Stimulated activated naive CD8-positive, alpha-beta T cell treated with anti-CD3 and anti-CD28 coated beads, Interleukin-15, Interleukin-2, amounts not matched to agents 100 U/mL and 50 U/mL, for 24 hours (primary cell): Measurements from ENCODE around the gene DUXA.
A peak's percentile ranks its signal among the peaks of the same experiment; 100 is the strongest.
"Not testable (repeated sequence)": the region's sequence is repeated elsewhere in the genome, so short reads cannot be mapped to it uniquely, and the experiment has no call there.

ENCODE experiments used
- ATAC-seq: fragments of 150-1000 bp; cut with Tn5 transposase; one replicate; pipeline ENCODE4 v1.10.0; 2021
- DNase-seq: peaks from one replicate; pipeline ENCODE4 v3.0.0; 2021

The DUXA gene

DNA sequence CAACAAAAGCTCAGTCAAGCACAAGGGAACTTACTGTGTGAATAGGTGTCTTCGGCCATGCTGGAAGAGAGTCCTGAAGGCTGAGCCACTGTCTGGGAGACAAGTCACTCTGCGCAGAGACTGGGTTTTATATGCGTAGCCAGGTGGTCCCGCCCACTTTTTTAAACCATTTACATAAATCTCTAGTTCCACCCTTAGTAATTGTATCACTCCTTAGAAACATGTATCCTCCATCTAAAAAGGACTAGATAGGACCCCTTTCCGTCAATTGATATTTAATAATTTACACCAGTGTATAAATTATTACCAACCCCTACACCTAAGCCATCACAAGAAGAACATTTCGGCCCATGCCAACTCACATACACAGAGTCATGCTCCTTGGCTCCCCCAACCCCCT, at the start of gene DUXA:
Gene DUXA (minus strand): TSS at position 101 of the 400 bp plus-strand sequence. CDS start 42 bp downstream, at position 59.
- ATAC-seq: no peak
- no peak for DNase-seq

DNA sequence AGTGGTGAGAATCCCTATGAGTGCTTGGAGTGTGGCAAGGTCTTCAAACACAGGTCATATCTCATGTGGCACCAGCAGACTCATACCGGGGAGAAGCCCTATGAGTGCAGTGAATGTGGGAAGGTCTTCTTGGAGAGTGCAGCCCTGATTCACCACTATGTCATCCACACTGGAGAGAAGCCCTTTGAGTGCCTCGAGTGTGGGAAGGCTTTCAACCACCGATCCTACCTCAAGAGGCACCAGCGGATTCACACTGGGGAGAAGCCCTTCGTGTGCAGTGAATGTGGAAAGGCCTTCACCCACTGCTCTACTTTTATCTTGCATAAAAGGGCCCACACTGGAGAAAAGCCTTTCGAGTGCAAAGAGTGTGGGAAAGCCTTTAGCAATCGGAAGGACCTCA, 44.8 kb upstream of the DUXA start:
- DNase-seq (no peak), ATAC-seq (no peak)

DNA sequence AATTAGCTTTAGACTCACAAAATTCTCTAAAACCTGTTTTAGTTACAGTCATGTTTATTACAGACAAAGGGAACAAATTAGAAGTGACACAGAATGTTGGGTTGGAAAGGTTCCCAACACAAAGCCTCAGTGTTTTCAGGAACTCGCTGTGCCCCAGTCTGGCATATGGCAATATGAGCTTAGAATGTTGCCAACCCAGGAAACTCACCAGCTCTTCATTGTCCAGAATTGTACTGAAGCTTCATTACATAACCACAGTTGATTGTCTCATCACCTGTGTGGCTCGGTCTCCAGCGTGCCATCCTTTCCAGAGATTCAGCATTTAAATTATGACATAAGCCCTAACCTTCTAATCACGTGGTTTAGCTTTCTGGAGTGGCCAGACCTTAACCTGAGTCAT, 43.1 kb upstream of the DUXA start:
- no peak for ATAC-seq
- no peak for DNase-seq

DNA sequence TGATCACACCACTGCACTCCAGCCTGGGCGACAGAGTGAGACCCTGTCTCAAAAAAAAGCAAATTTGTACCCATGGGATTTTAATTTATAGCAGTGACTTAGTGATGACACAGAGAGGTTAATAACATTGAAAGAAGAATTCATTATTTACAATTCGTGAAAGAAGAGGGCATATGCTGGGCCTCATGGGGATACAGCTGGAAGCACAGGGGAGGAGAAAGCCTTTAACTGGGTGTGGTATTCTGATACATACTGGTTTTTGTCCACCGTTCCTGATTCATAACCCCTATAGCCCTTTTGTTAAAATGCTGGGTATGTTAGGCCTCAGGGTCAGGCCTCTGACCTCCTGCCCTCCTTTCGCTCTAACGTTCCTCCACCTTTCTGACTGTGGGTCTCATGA, 34.9 kb upstream of the DUXA start:
- DNase-seq: no peak
- ATAC-seq: no peak

DNA sequence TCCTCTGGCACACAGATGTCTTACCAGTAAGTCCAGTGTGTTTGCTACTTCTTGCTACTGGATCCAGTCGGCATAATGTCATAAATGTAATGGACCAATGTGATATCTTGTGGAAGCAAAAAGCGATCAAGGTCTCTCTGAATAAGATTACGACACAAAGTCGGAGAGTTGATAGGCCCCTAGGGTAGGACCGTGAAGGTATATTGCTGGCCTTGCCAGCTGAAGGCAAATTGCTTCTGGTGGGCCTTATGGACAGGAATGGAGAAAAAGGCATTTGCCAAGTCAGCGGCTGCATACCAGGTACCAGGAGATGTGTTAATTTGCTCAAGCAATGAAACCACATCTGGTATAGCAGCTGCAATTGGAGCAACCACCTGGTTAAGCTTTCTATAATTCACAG, 30.6 kb upstream of the DUXA start:
- DNase-seq, ATAC-seq: not testable (repeated sequence)

DNA sequence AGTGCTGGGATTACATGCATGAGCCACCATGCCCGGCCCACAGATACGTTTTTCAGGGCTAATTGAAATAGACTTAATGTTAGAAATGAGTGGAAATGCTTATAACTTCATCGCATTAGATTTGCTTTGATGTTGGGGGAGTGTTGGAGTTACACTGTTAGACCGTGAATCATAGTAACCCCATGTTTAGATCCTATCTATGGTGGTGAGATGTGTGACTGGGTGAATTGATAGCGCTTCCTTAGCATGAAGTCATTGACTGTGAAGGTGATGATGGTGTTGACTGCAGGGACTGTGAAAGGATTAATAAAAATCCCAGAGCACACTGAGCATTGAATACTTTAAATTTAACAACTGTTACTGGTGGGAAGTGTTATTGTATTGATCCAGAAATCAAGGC, 25.7 kb upstream of the DUXA start:
- DNase-seq (no peak), ATAC-seq (peak; percentile 37)

DNA sequence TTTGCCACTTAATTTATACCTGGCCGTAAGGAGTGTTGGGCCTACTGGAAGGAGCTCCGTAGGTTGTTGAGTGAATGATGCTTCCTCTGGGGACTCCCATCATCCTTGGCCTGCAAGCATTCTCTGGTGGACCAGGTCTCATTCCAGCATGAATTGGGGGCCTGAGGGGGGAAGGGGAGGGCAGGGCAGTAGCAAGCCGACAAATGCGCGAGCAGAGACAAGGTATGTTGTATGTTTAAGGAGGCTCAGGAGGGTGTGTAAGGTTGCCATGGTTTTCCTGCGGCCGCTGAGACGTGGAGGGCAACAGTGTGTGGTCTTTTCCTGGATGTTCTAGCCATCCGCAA, 24.8 kb upstream of the DUXA start:
- DNase-seq: no peak
- no peak for ATAC-seq

DNA sequence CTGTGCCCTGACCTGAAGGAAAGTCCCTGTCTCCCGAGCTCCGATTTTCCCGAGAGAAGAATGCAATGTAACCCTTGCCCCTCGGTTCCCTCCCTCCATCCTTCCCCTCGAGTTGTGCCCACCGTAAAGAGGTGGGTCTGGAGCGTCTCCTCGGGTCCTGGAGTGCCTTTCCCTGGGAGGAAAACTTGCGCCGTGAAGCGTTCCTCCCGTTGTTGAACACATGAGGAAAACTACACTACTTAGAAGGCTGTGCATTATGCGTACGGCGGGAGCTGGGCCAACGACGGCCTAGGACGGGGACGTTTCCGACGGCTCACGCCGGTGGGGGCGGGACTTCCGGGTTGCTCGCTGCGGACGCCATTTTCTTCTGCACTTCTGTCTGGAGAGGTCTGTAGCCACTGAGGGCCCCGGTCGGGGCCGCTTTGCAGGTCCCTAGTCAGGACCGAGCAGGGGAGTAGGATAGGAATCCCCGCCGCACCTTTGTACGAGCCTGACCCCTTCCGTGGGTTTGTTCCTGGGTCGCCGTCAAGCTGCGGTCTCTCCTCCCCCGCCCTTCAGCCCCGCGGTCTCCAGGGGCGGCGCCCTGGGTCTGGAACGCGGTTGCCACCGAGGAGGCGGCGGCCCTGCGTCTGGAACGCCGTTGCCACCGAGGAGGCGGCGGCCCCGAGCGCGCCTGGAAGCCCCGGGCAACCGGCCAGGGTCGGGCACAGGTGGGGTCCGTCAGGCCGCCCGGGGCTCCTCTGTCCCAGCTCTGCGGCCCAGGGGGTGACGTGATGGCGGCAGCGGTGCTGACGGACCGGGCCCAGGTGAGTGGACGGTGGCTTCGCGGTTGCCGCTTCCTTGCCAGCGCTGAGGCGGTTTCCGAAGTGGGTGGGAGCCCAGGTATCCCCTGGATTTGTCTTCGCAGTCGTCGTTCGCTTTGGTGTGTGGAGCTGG, 24.1 kb upstream of the DUXA start, which contains the start of gene ZNF264:
Gene ZNF264 (plus strand): TSS at position 360 of the 936 bp plus-strand sequence. CDS start 414 bp downstream, at position 774.
- ATAC-seq (peak; percentile 97), DNase-seq (peak; percentile 92)

DNA sequence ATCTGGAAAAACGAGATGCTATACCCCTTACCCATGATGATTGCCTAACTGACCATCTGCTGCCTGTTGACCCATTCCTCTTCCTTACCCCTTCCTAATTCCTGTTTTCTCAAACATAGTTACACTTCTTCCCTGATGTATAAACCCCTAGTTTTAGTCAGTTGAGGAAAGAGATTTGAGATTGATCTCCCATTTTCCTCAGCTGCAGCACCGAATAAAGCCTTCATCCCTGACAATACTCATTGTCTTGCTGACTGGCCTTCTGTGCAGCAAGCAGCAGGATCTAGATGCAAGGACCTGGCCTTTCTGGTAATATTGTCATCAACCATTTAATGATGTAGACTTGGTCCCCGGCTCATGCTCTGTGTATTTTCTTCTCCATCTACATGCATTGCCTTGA, 23.0 kb upstream of the DUXA start:
- no peak for ATAC-seq
- DNase-seq: no peak

DNA sequence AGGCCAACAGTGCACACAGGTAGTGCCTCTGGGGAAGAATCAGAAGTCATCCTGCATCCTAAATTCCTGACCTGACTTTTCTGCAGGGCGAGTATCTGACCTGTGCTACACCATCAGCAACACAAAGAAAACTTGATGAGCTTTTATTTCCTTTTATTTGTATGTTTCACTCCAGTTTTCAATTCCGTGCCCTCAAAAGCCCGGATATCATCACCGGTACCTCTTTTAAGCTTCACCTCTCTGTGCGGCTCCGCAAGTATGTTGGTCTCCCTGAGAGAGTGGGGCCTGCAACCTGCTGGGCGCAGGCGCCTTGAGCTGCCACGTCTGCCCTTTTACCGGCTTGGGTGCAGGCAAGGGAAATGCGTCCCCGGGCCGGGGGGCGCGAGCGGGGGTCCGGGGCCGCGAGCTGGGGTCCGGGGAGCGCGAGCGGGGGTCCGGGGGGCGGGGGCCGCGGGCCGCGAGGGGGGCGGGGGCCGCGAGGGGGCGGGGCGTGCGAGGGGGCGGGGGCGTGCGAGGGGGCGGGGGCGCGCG, 4.3 kb upstream of the DUXA start:
- DNase-seq: peak; percentile 10
- ATAC-seq: no peak

DNA sequence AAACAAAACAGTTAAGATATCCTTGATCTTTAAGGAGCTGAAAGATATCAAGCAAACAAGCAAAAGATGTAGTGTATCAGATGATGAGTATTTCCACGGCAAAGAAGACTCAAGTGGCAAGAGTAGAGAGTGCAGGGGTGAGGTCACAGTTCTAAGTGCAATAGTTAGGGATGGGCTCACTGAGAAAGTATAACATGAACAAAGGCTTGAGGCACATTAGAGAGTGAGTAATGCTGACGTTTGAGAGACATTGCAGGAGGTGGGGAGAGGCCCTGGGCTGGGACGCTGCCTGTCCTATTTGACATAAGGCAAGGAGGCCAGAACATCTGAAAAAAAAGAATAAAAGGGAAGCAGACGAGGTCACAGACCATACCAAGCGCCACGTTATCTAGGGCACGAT, 1.4 kb downstream of the DUXA start:
- no peak for DNase-seq
- ATAC-seq: no peak

DNA sequence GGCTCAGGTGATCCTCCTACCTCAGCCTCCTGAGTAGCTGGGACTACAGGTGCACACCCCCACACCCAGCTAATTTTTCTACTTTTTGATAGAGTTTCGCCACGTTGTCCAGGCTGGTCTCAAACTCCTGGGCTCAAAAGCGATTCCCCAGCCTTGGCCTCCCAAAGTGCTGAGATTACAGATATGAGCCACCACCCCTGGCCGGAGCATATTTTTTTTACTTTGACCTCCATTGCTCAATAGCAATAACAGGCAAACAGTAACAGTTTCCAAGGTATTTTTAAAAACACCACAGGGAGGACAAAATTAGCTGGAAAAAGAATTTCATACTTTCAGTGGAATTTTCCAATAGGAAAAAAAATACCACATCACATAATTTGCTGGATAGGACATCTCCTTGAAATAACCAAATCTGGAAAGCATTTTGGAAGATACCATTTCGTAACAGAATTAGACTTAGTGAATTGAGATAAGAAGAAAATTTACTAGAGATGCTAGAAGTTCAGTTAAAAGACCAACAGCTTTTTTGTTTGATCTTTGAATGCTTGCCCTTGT, 5.2 kb downstream of the DUXA start:
- ATAC-seq (no peak), DNase-seq (no peak)

DNA sequence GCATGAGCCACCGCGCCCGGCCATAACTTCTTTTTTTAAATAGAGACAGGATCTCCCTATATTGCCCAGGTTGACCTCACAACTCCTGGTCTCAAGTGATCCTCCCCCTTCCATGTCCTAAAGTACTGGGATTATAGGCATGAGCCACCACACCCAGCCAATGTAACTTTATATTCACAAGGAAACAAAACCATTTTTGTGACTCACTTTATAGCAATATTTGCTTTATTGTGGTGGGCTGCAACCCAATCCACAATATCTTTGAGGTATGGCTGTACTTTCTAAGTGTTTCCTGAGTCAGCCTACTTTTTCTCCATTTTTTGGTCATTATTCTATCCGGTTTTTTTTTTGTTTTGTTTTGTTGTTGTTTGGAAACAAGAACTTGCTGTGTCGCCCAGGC, 14.4 kb downstream of the DUXA start:
- DNase-seq (no peak), ATAC-seq (no peak)

DNA sequence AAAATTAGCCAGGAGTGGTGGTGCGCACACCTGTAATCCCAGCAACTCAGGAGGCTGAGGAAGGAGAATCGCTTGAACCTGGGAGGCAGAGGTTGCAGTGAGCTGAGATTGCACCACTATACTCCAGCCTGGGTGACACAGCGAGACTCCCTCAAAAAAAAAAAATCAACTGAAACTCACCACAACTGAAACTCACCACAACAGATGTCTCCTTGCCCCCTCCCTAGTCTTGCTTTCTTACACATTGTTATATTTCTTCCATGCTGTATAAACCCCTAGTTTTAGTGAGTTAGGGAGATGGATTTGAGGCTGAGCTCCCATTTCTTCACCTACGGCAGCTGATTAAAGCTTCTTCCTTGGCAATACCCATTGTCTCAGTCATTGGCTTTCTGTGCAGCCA, 25.6 kb downstream of the DUXA start:
- no peak for ATAC-seq

DNA sequence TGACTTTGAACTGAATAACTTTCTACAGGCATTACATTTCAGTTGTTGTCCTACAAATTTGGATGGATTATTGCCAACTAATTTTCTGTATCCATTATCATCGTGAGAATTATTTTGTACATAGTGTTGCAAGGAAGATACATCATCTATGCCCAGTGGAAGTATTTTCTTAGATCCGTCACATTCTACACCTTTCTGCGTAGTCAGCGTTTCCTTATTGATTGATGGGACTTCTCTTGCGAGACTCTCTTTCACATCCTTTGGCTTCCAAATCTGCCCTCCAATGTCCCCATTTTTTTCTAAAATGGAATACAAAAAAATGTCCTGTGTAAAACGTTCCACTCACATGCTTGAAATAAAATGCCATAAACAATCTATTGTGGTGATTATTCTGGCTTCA, 31.5 kb downstream of the DUXA start:
- DNase-seq: no peak
- ATAC-seq: no peak

More for the DNA sequence above, 25.6 kb downstream of the DUXA start:
- DNase-seq: no peak

DNA sequence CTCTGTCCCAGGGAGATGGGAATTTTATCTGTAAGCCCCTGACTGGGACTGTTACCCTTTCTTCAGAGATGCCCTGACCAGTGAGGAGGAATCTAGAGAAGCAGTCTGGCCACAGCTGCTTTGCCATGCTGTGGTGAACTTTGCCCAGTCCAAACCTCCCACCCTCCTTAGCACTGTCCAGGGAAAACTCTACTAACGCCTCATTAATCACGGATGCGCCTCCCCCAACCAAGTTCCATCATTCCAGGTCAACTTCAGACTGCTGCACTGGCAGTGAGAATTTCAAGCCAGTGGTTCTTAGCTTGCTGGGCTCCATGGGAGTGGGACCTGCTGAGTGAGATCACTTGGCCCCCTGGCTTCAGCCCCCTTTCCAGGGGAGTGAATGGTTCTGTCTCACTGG, 39.9 kb downstream of the DUXA start:
- ATAC-seq, DNase-seq: not testable (repeated sequence)

DNA sequence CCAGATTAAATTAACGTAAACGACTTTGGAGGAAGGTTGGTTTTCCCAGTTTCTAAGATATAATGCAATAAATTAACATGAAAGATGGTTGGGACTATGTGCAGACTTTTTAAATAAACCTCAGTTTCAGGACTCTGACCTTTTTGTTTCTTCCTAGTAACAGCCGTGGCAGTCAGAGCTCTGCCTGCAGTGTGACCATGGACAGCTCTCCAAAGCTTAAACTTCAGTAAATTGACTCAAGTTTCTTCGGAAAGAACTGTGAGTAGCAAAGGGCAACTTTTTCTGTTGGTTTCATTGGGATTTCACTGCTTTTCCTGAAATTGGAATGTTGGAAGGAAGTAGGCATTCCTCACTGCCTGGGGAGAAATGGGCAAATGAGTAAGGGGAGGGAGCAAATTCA, 43.4 kb downstream of the DUXA start:
- DNase-seq: no peak
- no peak for ATAC-seq

DNA sequence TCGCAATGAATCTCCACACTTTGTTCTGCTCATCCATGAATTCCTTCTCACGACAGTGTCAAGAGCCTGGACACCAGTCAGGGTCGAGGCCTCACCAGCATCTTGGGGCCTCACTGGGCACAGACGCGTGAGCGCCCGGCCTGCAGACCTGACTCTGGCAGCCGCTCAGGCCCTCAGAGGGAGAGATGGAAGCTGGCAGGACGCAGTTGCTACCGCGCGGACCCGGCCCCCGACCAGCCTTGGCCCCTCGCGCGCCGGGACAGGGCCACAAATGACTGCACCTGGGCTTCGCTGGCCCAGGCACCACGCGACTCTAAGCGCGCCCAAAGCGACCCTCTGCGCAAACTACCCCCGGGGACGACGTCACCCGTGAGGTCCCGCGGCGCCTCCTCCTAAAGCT, 48.4 kb downstream of the DUXA start:
- DNase-seq (no peak), ATAC-seq (no peak)

DNA sequence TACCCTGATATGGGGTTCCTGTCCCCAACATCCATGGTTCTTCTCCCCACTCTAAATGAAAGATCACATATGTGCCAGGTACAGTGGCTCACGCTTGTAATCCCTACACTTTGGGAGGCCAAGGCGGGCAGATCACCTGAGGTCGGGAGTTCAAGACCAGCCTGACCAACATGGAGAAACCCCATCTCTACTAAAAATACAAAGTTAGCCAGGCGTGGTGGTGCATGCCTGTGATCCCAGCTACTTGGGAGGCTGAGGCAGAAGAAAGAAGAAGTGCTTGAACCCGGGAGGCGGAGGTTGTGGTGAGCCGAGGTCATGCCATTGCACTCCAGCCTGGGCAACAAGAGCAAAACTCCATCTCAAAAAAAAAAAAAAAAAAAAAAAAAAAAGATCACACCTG, 53.8 kb downstream of the DUXA start:
- not testable (repeated sequence) for ATAC-seq, DNase-seq

DNA sequence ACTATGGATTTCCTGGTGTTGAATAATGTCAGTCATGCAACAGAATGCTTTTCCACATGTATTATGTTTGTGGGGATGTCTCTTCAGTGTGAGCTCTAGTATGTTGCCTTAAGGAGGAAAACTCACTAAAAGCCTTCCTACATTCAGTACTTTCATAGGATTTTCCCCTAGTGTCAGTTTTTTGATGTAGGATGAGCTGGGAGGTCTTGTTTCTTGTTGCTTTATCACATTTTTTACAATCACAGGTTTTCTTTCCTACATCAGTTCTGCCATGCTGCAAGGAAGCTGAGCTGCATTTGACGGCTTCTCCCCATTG, 56.0 kb downstream of the DUXA start:
- no peak for DNase-seq
- no peak for ATAC-seq

DNA sequence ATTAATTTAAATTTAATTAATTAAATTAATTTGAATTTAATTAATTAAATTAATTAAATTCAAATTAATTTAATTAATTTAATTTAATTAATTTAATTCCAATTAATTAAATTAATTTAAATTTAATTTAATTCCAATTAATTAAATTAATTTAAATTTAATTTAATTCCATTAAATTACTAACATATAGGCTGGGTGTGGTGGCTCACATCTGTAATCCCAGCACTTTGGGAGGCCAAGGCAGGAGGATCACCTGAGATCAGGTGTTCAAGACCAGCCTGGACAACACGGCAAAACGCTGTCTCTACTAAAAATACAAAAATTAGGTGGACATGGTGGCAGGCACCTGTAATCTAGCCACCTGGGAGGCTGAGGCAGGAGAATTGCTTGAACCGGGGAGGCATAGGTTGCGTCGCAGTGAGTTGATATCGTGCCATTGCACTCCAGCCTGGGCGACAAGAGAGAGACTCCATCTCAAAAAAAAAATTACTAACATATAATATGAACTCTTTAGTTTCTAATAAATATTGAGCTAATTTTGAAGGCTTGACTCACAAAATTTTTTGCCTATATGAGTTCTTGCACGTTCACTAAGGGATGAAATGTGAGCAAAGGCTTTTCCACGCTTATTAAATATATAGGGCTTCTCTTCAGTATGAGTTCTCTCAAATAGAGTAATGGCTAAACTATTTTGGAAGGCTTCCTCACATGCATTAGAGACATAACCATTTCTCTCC, 56.5 kb downstream of the DUXA start:
- ATAC-seq (no peak), DNase-seq (no peak)

DNA sequence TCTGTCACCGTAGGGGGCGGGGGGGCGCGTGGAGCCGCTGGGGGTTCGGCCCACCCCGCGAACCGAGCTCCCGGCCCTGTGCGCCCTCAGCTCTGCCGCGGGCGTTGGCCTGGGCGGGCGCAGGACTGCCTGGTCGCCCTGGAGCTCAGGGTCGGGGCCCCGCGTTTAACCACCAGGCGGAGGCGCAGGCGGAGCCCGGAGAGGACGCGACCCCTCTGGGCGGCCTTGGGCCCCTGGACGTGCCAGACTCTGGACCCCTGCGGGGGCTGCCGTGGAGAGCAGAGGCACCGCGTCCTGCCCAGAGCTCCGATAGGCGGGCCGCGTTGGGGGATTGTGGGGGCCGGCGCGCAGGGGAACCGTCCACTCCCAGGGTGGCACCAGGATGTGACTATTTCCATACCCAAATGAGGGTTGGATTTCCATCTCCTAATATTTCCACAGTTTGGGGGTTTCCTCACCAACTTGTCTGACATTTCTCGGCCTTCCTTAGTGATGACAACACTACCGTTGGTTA, 60.5 kb downstream of the DUXA start:
- no peak for DNase-seq
- ATAC-seq: no peak
